Upper lobe of left lung (tissue), 4 donors: ENCODE results near the gene N4BP2L2.

Experiments
- CTCF ChIP-seq, 6 experiments: fragments of 450-650 bp in 4 of 6; fragments of 200-600 bp in 2 of 6; sonication (generic) in 2 of 6; IDR thresholded peaks; one replicate each; pipeline ENCODE4 v1.5.1; 2016 to 2019; ENCODE audit warnings: antibody characterized with exemption in 6 of 6
- POLR2A ChIP-seq, 4 donors: fragments of 450-650 bp; IDR thresholded peaks; one replicate each; pipeline ENCODE4 v1.5.1; 2016 to 2017; ENCODE audit warnings: antibody characterized with exemption in 4 of 4, mild to moderate bottlenecking in 2 of 4
- POLR2AphosphoS5 ChIP-seq, 2 donors: sonication (generic); formaldehyde crosslinking; IDR thresholded peaks; one replicate each; pipeline ENCODE4 v1.5.1; 2017; ENCODE audit warnings: antibody characterized with exemption in 2 of 2

- no peak for TF ChIP-seq CTCF (IDR thresholded peaks at IDR 0.05)
- TF ChIP-seq POLR2A (IDR thresholded peaks at IDR 0.05), result no peak
- TF ChIP-seq POLR2AphosphoS5 (IDR thresholded peaks at IDR 0.05), result no peak
Measured at GRCh38 chr13:32431361-32431760, 107.2 kb downstream of the N4BP2L2 start.
